GM12878 (cell line): ENCODE measurements around the gene PSMC3IP. TPM values are rescaled to one million over a fixed set of nuclear protein-coding genes. Genes with fewer than 3 reads are reported as not detected.
A peak's percentile ranks its signal among the peaks of the same experiment; 100 is the strongest.

Experiments used
- BRCA1 ChIP-seq: IDR thresholded peaks from 2 replicates; pipeline ENCODE4 v1.6.1; 2011; ENCODE audit warnings: low read depth, low read length, improper control_type of control experiment
- CEBPB ChIP-seq, 2 experiments: fragments of 150-350 bp in 1 of 2; IDR thresholded peaks; 2 replicates each; pipeline ENCODE4 v1.6.1; 2012 to 2014; ENCODE audit warnings: low read depth in 2 of 2, low read length in 2 of 2, borderline replicate concordance in 1 of 2, inconsistent platforms in 1 of 2
- CREB1 ChIP-seq: IDR thresholded peaks from 2 replicates; pipeline ENCODE4 v1.6.1; 2012; ENCODE audit warnings: low read depth, mild to moderate bottlenecking, inconsistent platforms
- IKZF1 ChIP-seq: fragments of 450-650 bp; conservative IDR thresholded peaks from 2 replicates; pipeline ENCODE4 v1.6.1; 2017; ENCODE audit warnings: antibody characterized with exemption, mild to moderate bottlenecking
- KDM1A ChIP-seq: fragments of 200-600 bp; sonication (generic); IDR thresholded peaks from 2 replicates; pipeline ENCODE4 v1.6.1; 2016; ENCODE audit warnings: borderline replicate concordance
- POLR2AphosphoS2 ChIP-seq: IDR thresholded peaks from 2 replicates; pipeline ENCODE4 v1.6.1; 2011; ENCODE audit warnings: low read depth, mild to moderate bottlenecking, low read length, improper control_type of control experiment, moderate library complexity
- POU2F2 ChIP-seq: IDR thresholded peaks from 3 replicates; pipeline ENCODE4 v1.6.1; 2011; ENCODE audit warnings: low read depth, mild to moderate bottlenecking, low read length, borderline replicate concordance
- RB1 ChIP-seq: fragments of 450-650 bp; formaldehyde crosslinking; IDR thresholded peaks from 2 replicates; pipeline ENCODE4 v1.6.1; 2017; ENCODE audit warnings: mild to moderate bottlenecking, borderline replicate concordance
- RFX5 ChIP-seq: IDR thresholded peaks from 2 replicates; pipeline ENCODE4 v1.6.1; 2011; ENCODE audit warnings: low read depth, low read length, improper control_type of control experiment
- SIN3A ChIP-seq: IDR thresholded peaks from 2 replicates; pipeline ENCODE4 v1.6.1; 2012; ENCODE audit warnings: low read depth, low read length, improper control_type of control experiment
- SMARCA5 ChIP-seq: fragments of 450-650 bp; IDR thresholded peaks from 2 replicates; pipeline ENCODE4 v1.6.1; 2017; ENCODE audit warnings: mild to moderate bottlenecking
- SP1 ChIP-seq: IDR thresholded peaks from one replicate; pipeline ENCODE4 v1.6.1; 2011; ENCODE audit warnings: low read depth, low read length
- TAF1 ChIP-seq: IDR thresholded peaks from 2 replicates; pipeline ENCODE4 v1.6.1; 2011; ENCODE audit warnings: mild to moderate bottlenecking, low read depth, low read length, borderline replicate concordance
- polyA plus RNA-seq, 11 experiments: library from polyadenylated mRNA; depleted of rRNA in 4 of 11; unstranded in 6 of 11; stranded (reverse) in 5 of 11; fragments of >200 nt; fragmentation: Nextera tagmentation in 4 of 11; fragmentation: Illumina TruSeq in 1 of 11; extraction: Ambion mirVana in 4 of 11; extraction: Trizol in 1 of 11; gene quantifications; 1 replicate in 1 of 11; 2 replicates in 10 of 11; pipeline versions ENCODE4 v1.2.1 to v1.2.3, GENCODE V29; 2011 to 2016; ENCODE audit warnings: inconsistent platforms in 2 of 11, missing spikeins in 2 of 11, low read depth in 1 of 11
- total RNA-seq, 4 experiments: library from RNA; depleted of rRNA in 3 of 4; stranded (reverse); fragments of >200 nt in 3 of 4; fragmentation: Illumina TruSeq in 1 of 4; extraction: Trizol in 1 of 4; gene quantifications; 2 replicates each; pipeline versions ENCODE4 v1.2.1 to v1.2.3, GENCODE V29; 2013 to 2021
- TF ChIP-seq, protein P1 (sequence below): fragments of 450-650 bp; IDR thresholded peaks from 2 replicates; pipeline ENCODE4 v1.6.1; 2017; ENCODE audit warnings: low read depth, mild to moderate bottlenecking, moderate library complexity
- TF ChIP-seq, protein P2 (sequence below): fragments of 450-650 bp; IDR thresholded peaks from 2 replicates; pipeline ENCODE4 v1.6.1; 2016; ENCODE audit warnings: mild to moderate bottlenecking, moderate library complexity, borderline replicate concordance
- TF ChIP-seq, protein P3 (sequence below): IDR thresholded peaks from 2 replicates; pipeline ENCODE4 v1.6.1; 2012; ENCODE audit warnings: mild to moderate bottlenecking, low read depth, low read length
- TF ChIP-seq, protein P4 (sequence below): fragments of 450-650 bp; IDR thresholded peaks from 2 replicates; pipeline ENCODE4 v1.6.1; 2017; ENCODE audit warnings: borderline replicate concordance

PSMC3IP gene
- total and polyA plus RNA-seq, 10 of the 15 experiments (the other 5 are each of a cell fraction or from before 2014, with no cell fraction given) = 6.8 to 34.5 (median 17.7) TPM

DNA sequence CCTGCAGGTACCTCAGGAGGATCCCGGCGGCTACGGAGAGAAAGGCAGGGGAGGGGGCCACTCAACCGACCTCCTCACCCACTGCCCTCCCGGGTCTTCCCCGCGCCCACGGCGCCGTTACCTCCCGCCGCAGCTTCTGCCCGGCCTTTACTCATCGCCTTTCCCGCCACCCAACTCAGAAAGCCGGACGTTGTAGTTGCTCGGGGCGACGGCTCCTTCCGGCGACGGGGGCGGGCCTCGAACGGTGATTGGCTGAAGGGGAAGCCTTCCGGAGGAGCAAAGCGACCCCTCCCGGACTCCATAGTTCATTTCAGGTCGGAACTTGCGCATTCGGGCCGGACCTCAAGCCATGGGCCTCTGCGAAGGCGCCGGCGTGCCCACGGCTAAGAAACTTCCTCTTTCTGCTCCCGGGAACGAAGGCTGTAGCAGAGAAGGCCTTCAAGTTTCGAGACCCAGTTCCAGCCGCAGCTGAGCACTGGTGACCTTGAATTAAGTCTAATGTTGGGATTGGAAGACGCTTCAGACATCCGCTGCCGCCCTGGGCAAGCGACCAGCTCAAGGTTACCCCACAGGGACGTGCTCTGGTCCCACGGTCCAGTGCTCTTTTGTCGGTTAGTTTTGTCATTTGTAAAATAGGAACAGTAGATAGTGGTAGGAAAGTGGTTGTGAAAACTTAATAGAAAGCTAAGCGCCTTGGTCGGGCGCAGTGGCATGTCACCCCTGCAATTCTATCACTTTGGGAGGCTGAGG lies at the start of gene PSMC3IP (continued):
- TF ChIP-seq, protein P1, sequence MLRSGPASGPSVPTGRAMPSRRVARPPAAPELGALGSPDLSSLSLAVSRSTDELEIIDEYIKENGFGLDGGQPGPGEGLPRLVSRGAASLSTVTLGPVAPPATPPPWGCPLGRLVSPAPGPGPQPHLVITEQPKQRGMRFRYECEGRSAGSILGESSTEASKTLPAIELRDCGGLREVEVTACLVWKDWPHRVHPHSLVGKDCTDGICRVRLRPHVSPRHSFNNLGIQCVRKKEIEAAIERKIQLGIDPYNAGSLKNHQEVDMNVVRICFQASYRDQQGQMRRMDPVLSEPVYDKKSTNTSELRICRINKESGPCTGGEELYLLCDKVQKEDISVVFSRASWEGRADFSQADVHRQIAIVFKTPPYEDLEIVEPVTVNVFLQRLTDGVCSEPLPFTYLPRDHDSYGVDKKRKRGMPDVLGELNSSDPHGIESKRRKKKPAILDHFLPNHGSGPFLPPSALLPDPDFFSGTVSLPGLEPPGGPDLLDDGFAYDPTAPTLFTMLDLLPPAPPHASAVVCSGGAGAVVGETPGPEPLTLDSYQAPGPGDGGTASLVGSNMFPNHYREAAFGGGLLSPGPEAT = peak; percentile 63
- TF ChIP-seq KDM1A (no peak), RB1 (peak; percentile 99; the same call in 1 of the 2 replicates), POLR2AphosphoS2 (no peak; the same call in 1 of the 2 replicates), RFX5 (no peak), SP1 (peak; percentile 80), POU2F2 (peak; percentile 45; the same call in 2 of the 3 replicates), CEBPB (IDR thresholded peaks at IDR 0.05; ENCODE audit: borderline replicate concordance in 1 of 2, low read depth in 2 of 2, low read length in 2 of 2) (no peak), SIN3A (peak; percentile 98), IKZF1 (peak; percentile 72), BRCA1 (no peak), CREB1 (peak; percentile 80), TAF1 (peak; percentile 88), SMARCA5 (no peak)
- TF ChIP-seq, protein P2, sequence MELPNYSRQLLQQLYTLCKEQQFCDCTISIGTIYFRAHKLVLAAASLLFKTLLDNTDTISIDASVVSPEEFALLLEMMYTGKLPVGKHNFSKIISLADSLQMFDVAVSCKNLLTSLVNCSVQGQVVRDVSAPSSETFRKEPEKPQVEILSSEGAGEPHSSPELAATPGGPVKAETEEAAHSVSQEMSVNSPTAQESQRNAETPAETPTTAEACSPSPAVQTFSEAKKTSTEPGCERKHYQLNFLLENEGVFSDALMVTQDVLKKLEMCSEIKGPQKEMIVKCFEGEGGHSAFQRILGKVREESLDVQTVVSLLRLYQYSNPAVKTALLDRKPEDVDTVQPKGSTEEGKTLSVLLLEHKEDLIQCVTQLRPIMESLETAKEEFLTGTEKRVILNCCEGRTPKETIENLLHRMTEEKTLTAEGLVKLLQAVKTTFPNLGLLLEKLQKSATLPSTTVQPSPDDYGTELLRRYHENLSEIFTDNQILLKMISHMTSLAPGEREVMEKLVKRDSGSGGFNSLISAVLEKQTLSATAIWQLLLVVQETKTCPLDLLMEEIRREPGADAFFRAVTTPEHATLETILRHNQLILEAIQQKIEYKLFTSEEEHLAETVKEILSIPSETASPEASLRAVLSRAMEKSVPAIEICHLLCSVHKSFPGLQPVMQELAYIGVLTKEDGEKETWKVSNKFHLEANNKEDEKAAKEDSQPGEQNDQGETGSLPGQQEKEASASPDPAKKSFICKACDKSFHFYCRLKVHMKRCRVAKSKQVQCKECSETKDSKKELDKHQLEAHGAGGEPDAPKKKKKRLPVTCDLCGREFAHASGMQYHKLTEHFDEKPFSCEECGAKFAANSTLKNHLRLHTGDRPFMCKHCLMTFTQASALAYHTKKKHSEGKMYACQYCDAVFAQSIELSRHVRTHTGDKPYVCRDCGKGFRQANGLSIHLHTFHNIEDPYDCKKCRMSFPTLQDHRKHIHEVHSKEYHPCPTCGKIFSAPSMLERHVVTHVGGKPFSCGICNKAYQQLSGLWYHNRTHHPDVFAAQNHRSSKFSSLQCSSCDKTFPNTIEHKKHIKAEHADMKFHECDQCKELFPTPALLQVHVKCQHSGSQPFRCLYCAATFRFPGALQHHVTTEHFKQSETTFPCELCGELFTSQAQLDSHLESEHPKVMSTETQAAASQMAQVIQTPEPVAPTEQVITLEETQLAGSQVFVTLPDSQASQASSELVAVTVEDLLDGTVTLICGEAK = peak; percentile 96
- TF ChIP-seq, protein P3, sequence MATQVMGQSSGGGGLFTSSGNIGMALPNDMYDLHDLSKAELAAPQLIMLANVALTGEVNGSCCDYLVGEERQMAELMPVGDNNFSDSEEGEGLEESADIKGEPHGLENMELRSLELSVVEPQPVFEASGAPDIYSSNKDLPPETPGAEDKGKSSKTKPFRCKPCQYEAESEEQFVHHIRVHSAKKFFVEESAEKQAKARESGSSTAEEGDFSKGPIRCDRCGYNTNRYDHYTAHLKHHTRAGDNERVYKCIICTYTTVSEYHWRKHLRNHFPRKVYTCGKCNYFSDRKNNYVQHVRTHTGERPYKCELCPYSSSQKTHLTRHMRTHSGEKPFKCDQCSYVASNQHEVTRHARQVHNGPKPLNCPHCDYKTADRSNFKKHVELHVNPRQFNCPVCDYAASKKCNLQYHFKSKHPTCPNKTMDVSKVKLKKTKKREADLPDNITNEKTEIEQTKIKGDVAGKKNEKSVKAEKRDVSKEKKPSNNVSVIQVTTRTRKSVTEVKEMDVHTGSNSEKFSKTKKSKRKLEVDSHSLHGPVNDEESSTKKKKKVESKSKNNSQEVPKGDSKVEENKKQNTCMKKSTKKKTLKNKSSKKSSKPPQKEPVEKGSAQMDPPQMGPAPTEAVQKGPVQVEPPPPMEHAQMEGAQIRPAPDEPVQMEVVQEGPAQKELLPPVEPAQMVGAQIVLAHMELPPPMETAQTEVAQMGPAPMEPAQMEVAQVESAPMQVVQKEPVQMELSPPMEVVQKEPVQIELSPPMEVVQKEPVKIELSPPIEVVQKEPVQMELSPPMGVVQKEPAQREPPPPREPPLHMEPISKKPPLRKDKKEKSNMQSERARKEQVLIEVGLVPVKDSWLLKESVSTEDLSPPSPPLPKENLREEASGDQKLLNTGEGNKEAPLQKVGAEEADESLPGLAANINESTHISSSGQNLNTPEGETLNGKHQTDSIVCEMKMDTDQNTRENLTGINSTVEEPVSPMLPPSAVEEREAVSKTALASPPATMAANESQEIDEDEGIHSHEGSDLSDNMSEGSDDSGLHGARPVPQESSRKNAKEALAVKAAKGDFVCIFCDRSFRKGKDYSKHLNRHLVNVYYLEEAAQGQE = no peak
- TF ChIP-seq, protein P4, sequence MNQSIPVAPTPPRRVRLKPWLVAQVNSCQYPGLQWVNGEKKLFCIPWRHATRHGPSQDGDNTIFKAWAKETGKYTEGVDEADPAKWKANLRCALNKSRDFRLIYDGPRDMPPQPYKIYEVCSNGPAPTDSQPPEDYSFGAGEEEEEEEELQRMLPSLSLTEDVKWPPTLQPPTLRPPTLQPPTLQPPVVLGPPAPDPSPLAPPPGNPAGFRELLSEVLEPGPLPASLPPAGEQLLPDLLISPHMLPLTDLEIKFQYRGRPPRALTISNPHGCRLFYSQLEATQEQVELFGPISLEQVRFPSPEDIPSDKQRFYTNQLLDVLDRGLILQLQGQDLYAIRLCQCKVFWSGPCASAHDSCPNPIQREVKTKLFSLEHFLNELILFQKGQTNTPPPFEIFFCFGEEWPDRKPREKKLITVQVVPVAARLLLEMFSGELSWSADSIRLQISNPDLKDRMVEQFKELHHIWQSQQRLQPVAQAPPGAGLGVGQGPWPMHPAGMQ = no peak
